WERI-Rb-1 (cell line): ENCODE results near the gene CROCC.
A peak's percentile ranks its signal among the peaks of the same experiment; 100 is the strongest.

Experiments used
- DNase-seq: peaks from one replicate; pipeline ENCODE4 v3.0.0-alpha.2; 2020
- H3K27ac ChIP-seq: fragments of 250-450 bp; sonication (Bioruptor Pico); 2 replicates; pipeline ENCODE4 v1.5.1; 2020; ENCODE audit warnings: mild to moderate bottlenecking, moderate library complexity
- H3K27me3 ChIP-seq: fragments of 250-450 bp; sonication (Bioruptor Pico); 2 replicates; pipeline ENCODE4 v1.5.1; 2021; ENCODE audit warnings: mild to moderate bottlenecking, low read depth, moderate library complexity; ENCODE audit not compliant: insufficient read depth, severe bottlenecking
- H3K36me3 ChIP-seq: fragments of 250-450 bp; sonication (Bioruptor Pico); 2 replicates; pipeline ENCODE4 v1.5.1; 2020; ENCODE audit warnings: mild to moderate bottlenecking, moderate library complexity
- H3K4me3 ChIP-seq: 2 replicates; pipeline ENCODE4 v1.5.1; 2011; ENCODE audit warnings: low read depth, mild to moderate bottlenecking, control low read depth, low read length
- H3K9me3 ChIP-seq: fragments of 250-450 bp; sonication (Bioruptor Pico); 2 replicates; pipeline ENCODE4 v1.5.1; 2021; ENCODE audit warnings: mild to moderate bottlenecking, moderate library complexity; ENCODE audit not compliant: severe bottlenecking
- CTCF ChIP-seq: IDR thresholded peaks from 2 replicates; pipeline ENCODE4 v1.5.1; 2011; ENCODE audit warnings: low read depth, mild to moderate bottlenecking, control low read depth, inconsistent platforms, low read length

Gene CROCC

GRCh38 chr1:16978139-16978538 lies 56.4 kb downstream of the CROCC start:
- no peak for DNase-seq
- H3K27ac ChIP-seq: no peak overlapping the region
- no peaks in the 10 kb centered on the region for H3K27me3 ChIP-seq
- H3K4me3 ChIP-seq: no peak overlapping the region
- H3K9me3 ChIP-seq: no peaks in the 10 kb centered on the region
- TF ChIP-seq CTCF: no peak
- no peaks in the 10 kb centered on the region; the same call in 1 of the 2 replicates for H3K36me3 ChIP-seq

GRCh38 chr1:16978567-16979474 lies 57.1 kb downstream of the CROCC start:
- Histone ChIP-seq H3K36me3 (no peaks in the 10 kb centered on the region), H3K27me3 (no peaks in the 10 kb centered on the region), H3K4me3 (no peak overlapping the region), H3K27ac (no peak overlapping the region), H3K9me3 (no peaks in the 10 kb centered on the region)
- TF ChIP-seq CTCF: no peak
- no peak for DNase-seq

DNA sequence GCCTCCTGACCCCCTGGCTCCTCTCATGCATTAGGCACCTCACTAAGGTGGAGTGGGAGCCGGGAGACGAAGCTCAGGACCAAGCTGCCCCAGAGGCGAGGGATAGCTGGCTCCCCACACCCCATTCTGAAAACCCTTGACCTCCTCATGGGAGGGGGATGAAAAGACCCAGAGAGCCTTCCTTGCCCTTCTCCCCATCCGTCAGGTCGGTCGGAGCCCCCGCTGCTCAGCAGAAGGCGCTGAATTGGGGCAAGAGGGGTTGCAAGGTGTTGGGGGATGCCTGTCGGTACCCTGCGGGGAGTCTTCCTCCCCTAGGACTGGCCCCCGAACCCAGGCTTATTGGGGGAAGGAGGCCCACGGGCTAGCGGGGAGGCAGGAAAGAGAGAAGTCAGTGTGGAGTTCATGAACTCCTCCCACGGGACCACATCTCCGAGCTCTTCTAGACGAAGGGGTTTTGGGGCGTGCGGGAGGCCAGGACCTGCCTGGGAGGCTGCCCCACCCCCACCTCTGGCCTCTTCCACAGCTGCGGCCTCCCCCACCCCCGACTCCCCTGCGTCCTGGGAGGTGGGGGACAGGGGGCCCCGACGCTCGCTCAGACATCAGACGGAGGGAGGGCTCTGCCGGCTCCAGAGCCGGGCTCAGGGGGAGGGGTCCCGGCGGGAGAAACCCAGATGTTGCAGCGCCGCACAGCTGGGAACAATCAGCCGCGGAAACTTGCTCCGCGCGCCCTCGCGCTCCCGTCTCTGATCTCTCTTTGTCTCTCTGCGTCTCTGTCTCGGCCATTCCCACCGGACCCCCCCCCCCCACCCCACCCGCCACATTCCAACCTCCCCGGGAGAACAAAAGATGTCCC lies 58.0 kb downstream of the CROCC start:
- Histone ChIP-seq H3K27ac (no peak overlapping the region), H3K4me3 (peak overlapping the region; percentile 56), H3K27me3 (no peaks in the 10 kb centered on the region), H3K9me3 (no peaks in the 10 kb centered on the region), H3K36me3 (no peaks in the 10 kb centered on the region)
- no peak for TF ChIP-seq CTCF
- no peak for DNase-seq

- TF ChIP-seq CTCF: no peak
- DNase-seq: no peak
- no peaks in the 10 kb centered on the region for H3K27me3 ChIP-seq
- H3K4me3 ChIP-seq: peak within 1 kb of the TSS; percentile 56
- no peaks in the 10 kb centered on the region for H3K9me3 ChIP-seq
- H3K36me3 ChIP-seq: peaks cover 5% of the 10 kb centered on the region; the same call in 1 of the 2 replicates
- no peak within 1 kb of the TSS for H3K27ac ChIP-seq
Measured at GRCh38 chr1:16980473-16981268, 58.9 kb downstream of the CROCC start, which contains the start of gene MFAP2. Gene MFAP2 (minus strand): TSS chr1:16980620. CDS start chr1:16978273, 2,347 bp downstream.

- Histone ChIP-seq H3K27ac (no peak overlapping the region), H3K9me3 (no peaks in the 10 kb centered on the region), H3K4me3 (no peak overlapping the region), H3K27me3 (no peaks in the 10 kb centered on the region), H3K36me3 (peaks cover 7% of the 10 kb centered on the region; the same call in 1 of the 2 replicates)
- no peak for TF ChIP-seq CTCF
- no peak for DNase-seq
Measured at GRCh38 chr1:16981269-16981849, 59.6 kb downstream of the CROCC start.
